ENCODE measurements around the gene KCNIP1. TPM values are rescaled to one million over a fixed set of nuclear protein-coding genes. Genes with fewer than 3 reads are reported as not detected.

KCNIP1 gene
- total RNA-seq, 2 donors from 2014 or later, result 0.79 to 1.00 TPM

DNA sequence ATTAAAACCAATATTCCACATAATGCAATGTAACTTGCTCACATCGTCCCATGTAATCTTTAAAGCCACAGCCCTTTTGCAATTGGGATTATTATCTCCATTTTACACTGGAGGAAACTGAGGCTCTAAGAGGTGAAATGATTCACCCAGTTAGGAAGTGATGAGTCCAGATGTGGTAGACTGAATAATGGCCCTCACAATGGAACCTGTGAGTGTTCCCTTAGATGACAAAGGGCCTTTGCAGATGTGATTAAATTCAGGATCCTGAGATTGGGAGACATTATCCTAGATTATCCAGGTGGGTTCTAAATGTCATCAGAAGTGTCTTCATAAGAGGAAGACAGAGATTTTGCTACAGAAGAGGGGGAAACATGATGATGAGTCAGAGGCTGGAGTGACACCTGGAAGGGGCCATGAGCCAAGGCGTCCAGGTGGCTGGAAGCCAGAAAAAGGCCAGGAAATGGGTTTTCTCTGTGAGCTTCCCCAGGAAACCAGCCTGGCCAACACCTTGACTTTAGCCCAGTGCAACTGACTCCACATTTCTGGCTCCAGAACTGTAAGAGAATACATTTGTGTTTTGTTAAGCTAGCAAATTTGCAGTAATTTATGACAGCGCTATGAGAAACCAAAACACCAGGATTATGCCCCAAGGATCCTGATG, 139.1 kb downstream of the KCNIP1 start:
- DNase-seq (ENCODE audit: low spot score), result no peak
- intact Hi-C loops (cut with DNase I), result no loop called here

- intact Hi-C loops (cut with DNase I), result no loop called here
- DNase-seq (ENCODE audit: low spot score), result no peak
Observed at GRCh38 chr5:170643591-170643990, 139.8 kb downstream of the KCNIP1 start.

DNA sequence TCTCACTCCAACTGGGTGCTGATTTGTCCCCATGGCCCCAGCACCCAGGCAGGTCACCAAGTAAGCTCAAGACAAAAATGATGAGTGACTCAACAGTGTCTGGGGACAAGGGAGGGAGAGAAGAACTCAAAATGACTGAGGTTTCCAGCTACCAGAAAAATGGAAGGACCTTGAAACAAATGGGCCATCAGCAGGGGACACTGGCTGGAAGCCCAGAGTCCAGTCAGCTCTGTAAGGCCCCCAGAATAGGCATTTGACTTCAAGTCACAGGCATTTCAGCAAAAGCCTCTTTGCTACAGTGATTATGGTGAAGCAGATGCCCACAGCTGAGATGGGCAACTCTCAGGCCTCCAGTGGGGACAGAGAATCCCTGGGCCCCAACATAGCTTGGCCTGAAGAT, 140.7 kb downstream of the KCNIP1 start:
- DNase-seq (ENCODE audit: low spot score), result no peak
- intact Hi-C loops (cut with DNase I), result no loop called here

GRCh38 chr5:170648541-170648940, 144.7 kb downstream of the KCNIP1 start:
- intact Hi-C loops (cut with DNase I), result no loop called here

GRCh38 chr5:170650850-170651249, 147.0 kb downstream of the KCNIP1 start:
- no peak for DNase-seq (ENCODE audit: low spot score)
- intact Hi-C loops (cut with DNase I), result no loop called here

More at GRCh38 chr5:170648541-170648940, 144.7 kb downstream of the KCNIP1 start:
- no peak for DNase-seq (ENCODE audit: low spot score)

GRCh38 chr5:170651604-170652277, 147.9 kb downstream of the KCNIP1 start:
- no peak for DNase-seq (ENCODE audit: low spot score)

DNA sequence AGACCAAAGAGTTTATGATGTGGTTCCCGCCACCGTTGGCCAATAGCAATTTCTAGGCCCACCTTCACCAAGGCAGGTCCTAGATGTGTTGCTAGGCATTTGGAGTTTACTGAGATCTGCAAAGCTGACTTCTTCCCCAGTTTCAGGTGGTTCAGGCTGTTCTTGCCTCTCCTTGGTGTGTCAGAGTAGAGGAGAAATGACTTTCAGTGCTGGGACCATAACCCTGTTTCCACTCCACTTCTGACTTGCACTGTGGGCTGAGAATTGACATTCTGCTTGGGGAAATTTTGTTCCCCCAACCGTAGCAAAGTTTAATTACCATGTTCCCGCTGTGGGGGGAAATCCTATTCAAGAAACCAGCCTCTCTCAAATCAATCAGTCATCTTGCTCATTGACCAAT, 151.7 kb downstream of the KCNIP1 start:
- intact Hi-C loops (cut with DNase I), result no loop called here
- DNase-seq (ENCODE audit: low spot score), result no peak

More at GRCh38 chr5:170651604-170652277, 147.9 kb downstream of the KCNIP1 start:
- intact Hi-C loops (cut with DNase I), result no loop called here

DNA sequence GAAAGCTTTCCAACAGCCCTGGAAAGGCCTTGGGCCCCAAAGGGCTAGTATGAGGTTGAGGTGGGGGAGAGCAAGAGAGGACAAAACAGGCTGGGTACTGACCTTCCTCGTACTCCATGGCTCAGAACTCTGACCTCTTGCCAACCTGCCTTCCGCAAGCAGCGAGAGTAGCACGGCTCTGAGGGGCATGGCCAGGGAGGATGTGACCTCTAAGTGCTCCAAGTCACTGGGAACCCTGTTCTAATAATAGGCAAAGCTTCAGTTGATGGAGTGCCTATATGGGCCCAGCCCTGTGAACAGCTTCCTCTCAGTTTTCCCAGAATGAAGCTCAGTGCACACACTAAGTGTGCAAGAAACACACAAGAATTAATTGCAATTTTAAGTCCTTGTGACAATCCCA, 152.1 kb downstream of the KCNIP1 start:
- DNase-seq (ENCODE audit: low spot score), result no peak
- intact Hi-C loops (cut with DNase I), result no loop called here

DNA sequence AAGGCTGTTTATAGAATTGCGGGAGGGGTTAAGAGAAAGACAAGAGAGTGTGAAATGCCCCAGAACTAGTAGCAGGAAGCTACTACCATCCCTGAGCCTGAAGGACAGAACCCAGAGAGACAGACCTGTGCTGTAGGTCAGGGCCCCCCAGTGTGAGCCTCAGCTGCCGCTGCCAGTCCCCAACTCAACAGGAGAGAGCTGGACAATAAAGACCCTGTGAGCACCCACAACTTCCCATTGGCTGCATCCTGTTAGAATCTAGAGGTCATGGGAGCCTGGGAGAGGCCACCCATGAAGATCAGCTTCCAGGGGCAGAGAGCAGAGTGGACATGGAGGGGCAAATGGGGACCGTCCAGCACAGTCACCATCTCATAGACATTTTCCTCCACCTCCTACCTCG, 152.5 kb downstream of the KCNIP1 start:
- intact Hi-C loops (cut with DNase I), result no loop called here
- no peak for DNase-seq (ENCODE audit: low spot score)

DNA sequence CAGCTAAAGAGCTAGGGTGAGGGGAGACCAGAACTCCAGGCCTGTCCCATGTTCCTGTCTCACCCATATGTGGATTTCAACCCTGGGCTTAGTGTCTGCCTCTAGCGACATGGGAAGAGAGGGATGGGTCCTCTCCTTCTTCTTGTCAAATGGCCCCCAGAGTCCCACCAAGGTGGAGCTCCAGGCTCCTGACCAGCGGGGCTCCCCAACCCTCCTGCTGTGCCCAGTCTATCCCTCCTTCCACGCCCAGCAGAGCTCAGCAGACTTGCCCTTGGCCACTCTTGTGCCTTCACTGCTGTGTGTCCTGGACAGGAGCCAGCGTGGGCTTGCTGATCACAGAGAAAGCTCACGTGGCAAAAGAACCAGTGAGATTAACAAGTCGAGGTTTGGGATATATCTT, 156.7 kb downstream of the KCNIP1 start:
- no peak for DNase-seq (ENCODE audit: low spot score)
- intact Hi-C loops (cut with DNase I), result no loop called here

DNA sequence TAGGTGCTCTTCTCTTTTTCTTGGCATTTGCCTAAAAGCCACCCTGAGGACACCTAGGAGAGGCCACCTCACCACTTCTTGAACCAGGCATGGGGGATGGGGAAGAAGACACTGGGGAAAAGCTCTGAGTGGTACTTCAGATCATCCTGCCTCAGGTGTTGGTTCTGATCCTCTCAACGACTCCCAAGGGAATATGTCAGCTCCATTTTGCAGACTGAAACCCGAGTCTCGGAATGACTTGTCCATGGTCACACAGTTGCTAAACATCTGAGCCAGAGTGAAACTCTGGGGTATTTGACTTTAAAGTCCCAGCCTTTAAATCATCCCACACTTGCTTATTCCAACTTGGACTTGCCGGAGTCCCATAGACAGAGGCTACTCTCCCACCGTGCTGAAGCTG, 159.1 kb downstream of the KCNIP1 start:
- intact Hi-C loops (cut with DNase I), result no loop called here

DNA sequence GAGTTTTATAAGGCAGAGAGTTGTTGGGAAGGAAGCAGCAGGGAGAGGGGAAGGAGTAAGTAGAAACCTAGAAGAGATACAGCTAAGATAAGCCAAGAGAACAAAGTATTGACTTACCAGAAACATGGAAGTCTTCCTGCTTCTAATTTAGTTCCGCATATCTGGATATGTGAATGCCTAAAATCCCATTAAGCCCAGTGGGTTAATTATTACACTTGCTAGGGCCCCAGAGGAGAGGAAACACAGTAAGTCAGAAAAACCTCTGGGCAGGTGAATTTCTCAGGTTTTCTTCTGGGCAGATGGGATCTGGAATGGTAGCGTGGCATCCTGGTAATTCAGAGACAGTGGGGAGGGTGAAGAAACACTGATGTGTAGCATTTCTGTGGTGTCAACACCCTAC, 175.0 kb downstream of the KCNIP1 start:
- intact Hi-C loops (cut with DNase I), result no loop called here
- DNase-seq (ENCODE audit: low spot score), result no peak

More for the DNA sequence above, 159.1 kb downstream of the KCNIP1 start:
- no peak for DNase-seq (ENCODE audit: low spot score)

DNA sequence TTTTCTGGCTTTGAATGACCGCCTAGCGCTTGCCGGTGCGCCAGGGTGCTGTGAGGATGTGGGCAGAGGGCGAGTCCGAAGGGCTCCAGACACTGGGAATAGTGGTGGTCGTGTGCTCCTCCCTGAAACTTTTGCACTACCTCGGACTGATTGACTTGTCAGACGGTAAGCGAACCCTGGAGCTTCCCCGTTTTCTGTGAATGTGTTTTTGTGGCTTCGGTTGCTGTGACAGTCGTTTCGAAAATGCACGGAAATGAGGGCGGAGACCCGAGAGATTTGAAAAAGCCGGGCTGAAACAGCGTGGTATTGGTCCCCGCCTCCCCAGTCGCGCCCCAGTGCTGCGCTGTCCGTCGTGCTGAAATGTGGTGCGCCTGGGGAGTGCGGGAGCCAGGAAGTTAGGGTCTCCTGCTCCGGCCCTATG, 177.2 kb downstream of the KCNIP1 start:
- intact Hi-C loops (cut with DNase I), result no loop called here
- DNase-seq (ENCODE audit: low spot score), result no peak

DNA sequence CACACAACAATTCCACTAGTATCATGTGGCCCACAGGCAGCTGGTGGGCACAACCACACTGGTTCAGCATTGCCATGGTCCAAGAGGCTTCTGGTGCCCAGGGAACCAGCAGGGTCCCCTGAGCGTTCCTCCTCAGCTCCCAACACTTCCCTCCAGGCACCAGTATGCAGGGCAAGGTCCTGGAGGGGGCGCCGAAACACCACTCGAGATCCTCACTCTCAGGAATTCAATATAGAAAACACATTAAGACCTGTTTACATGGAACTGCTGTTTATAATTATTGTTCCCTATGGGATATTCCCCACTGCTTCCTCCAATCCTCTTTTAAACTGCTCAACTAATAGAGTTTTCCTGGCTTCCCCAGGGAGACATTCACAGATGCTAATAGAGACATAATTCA, 187.8 kb downstream of the KCNIP1 start:
- no peak for DNase-seq (ENCODE audit: low spot score)
- intact Hi-C loops (cut with DNase I), result no loop called here

- no peak for DNase-seq (ENCODE audit: low spot score)
- intact Hi-C loops (cut with DNase I), result no loop called here
Observed at GRCh38 chr5:170693701-170694100, 189.9 kb downstream of the KCNIP1 start.

GRCh38 chr5:170694911-170695310, 191.1 kb downstream of the KCNIP1 start:
- intact Hi-C loops (cut with DNase I), result loop anchor here in 1 of 2 donors (5.0 kb wide), 1 partner anchor 673 kb away; no protein-coding TSS in a partner anchor
- no peak for DNase-seq (ENCODE audit: low spot score)

DNA sequence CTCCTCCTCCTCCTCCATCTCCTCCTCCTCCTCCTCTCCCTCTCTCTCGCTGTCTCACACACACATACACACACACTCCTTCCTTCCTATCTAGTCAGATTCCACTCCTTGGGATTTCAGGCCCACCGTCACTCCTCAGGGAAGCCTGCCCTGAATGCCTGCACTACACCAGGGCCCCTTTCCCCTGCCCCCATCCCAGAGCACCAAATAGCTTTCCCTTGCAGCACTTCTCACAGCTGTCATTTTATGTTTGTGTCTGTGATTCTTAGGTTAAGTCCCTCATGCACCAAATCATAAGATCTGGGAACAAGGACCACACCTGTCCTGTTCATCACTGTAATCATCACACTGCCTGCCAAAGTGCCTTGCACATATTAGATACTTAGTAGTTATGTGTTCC, 193.2 kb downstream of the KCNIP1 start:
- intact Hi-C loops (cut with DNase I), result loop anchor here in 1 of 2 donors (5.0 kb wide), 1 partner anchor 675 kb away; no protein-coding TSS in a partner anchor
- no peak for DNase-seq (ENCODE audit: low spot score)

DNA sequence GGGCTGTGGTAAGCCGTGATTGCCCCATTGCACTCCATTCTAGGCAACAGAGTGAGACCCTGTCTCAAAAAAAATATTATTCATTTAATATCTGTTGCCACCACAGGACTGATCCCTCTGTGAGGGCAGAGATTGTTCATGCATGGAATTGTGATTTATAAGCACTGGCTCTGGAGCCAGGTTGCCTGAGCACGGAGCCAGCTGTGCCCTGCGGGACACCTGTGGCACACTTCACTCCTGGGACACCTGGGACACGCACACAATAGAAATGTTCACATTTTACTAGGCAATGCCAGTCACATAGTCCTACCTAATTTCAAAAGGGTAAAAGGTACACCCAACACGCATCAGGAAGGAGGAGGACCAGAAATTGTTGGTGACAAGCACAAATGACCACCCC, 196.7 kb downstream of the KCNIP1 start:
- intact Hi-C loops (cut with DNase I), result no loop called here
- no peak for DNase-seq (ENCODE audit: low spot score)

- intact Hi-C loops (cut with DNase I), result no loop called here
- DNase-seq (ENCODE audit: low spot score), result no peak
Observed at GRCh38 chr5:170701334-170701733, 197.5 kb downstream of the KCNIP1 start.

- intact Hi-C loops (cut with DNase I), result no loop called here
Observed at GRCh38 chr5:170704417-170705192, 200.8 kb downstream of the KCNIP1 start.

More at GRCh38 chr5:170704417-170705192, 200.8 kb downstream of the KCNIP1 start:
- no peak for DNase-seq (ENCODE audit: low spot score)

All from posterior vena cava (tissue), 2 donors.